HG02852 (cell line): Measurements from ENCODE around the gene ZNF583.

Experiments used
- ATAC-seq: cut with Tn5 transposase; IDR thresholded peaks from one replicate; pipeline ENCODE4 v1.9.1; 2021; ENCODE audit warnings: mild to moderate bottlenecking, moderate library complexity; ENCODE audit not compliant: unreplicated experiment

The ZNF583 gene

GRCh38 chr19:56441206-56441792, 37.2 kb downstream of the ZNF583 start:
- ATAC-seq, result no peak

- no peak for ATAC-seq
Observed at GRCh38 chr19:56474308-56474707, 70.2 kb downstream of the ZNF583 start.

GRCh38 chr19:56476093-56476492, 72.0 kb downstream of the ZNF583 start:
- ATAC-seq, result no peak
